ENCODE results near the gene CPA1.
A peak's percentile ranks its signal among the peaks of the same experiment; 100 is the strongest.

Gene CPA1

GRCh38 chr7:130383187-130383980, 3.1 kb downstream of the CPA1 start:
- no peak overlapping the region for H3K4me3 ChIP-seq (replicated peaks; ENCODE audit: insufficient read depth, low read length)
- TF ChIP-seq GABPA (IDR thresholded peaks at IDR 0.05; ENCODE audit: low read depth): no peak
- TF ChIP-seq CTCF (IDR thresholded peaks at IDR 0.05; ENCODE audit: insufficient read depth, low read length): no peak
- no peak for DNase-seq (ENCODE audit: low read depth in 1 of 2, low spot score in 1 of 2)
- no peaks in the 10 kb centered on the region for H3K27me3 ChIP-seq (ENCODE audit: insufficient read depth, poor library complexity, severe bottlenecking)
- no peak overlapping the region for H3K27ac ChIP-seq (replicated peaks)

GRCh38 chr7:130384371-130384801, 4.1 kb downstream of the CPA1 start:
- TF ChIP-seq REST (IDR thresholded peaks at IDR 0.05; ENCODE audit: insufficient replicate concordance, low read depth) (no peak), CTCF (IDR thresholded peaks at IDR 0.05; ENCODE audit: insufficient read depth, low read length) (no peak), GABPA (IDR thresholded peaks at IDR 0.05; ENCODE audit: low read depth) (no peak), SPI1 (IDR thresholded peaks at IDR 0.05; ENCODE audit: borderline replicate concordance, low read depth) (no peak), POLR2AphosphoS5 (IDR thresholded peaks at IDR 0.05; ENCODE audit: low read depth) (no peak)
- H3K4me3 ChIP-seq (replicated peaks; ENCODE audit: insufficient read depth, low read length): no peak overlapping the region
- H3K27me3 ChIP-seq (ENCODE audit: insufficient read depth, poor library complexity, severe bottlenecking): no peaks in the 10 kb centered on the region

GRCh38 chr7:130384841-130385599, 4.7 kb downstream of the CPA1 start:
- DNase-seq (ENCODE audit: low read depth in 1 of 2, low spot score in 1 of 2): no peak
- no peak overlapping the region for H3K27ac ChIP-seq (replicated peaks)
- no peak for TF ChIP-seq SPI1 (IDR thresholded peaks at IDR 0.05; ENCODE audit: borderline replicate concordance, low read depth)

More at GRCh38 chr7:130384371-130384801, 4.1 kb downstream of the CPA1 start:
- DNase-seq (ENCODE audit: low read depth in 1 of 2, low spot score in 1 of 2): peak; percentile 10 to 36
- no peak overlapping the region for H3K27ac ChIP-seq (replicated peaks)

GRCh38 chr7:130385600-130386066, 5.3 kb downstream of the CPA1 start:
- no peak overlapping the region for H3K27ac ChIP-seq (replicated peaks)
- no peak for DNase-seq (ENCODE audit: low read depth in 1 of 2, low spot score in 1 of 2)
- H3K4me3 ChIP-seq (replicated peaks; ENCODE audit: insufficient read depth, low read length): no peak overlapping the region
- TF ChIP-seq CTCF (IDR thresholded peaks at IDR 0.05; ENCODE audit: insufficient read depth, low read length): no peak
- no peak for TF ChIP-seq SPI1 (IDR thresholded peaks at IDR 0.05; ENCODE audit: borderline replicate concordance, low read depth)
- no peak for TF ChIP-seq POLR2AphosphoS5 (IDR thresholded peaks at IDR 0.05; ENCODE audit: low read depth)
- no peak for TF ChIP-seq GABPA (IDR thresholded peaks at IDR 0.05; ENCODE audit: low read depth)
- no peak for TF ChIP-seq REST (IDR thresholded peaks at IDR 0.05; ENCODE audit: insufficient replicate concordance, low read depth)
- no peaks in the 10 kb centered on the region for H3K27me3 ChIP-seq (ENCODE audit: insufficient read depth, poor library complexity, severe bottlenecking)

More at GRCh38 chr7:130384841-130385599, 4.7 kb downstream of the CPA1 start:
- no peak overlapping the region for H3K4me3 ChIP-seq (replicated peaks; ENCODE audit: insufficient read depth, low read length)
- H3K27me3 ChIP-seq (ENCODE audit: insufficient read depth, poor library complexity, severe bottlenecking): no peaks in the 10 kb centered on the region

Measured in HL-60 (cell line).